OCI-LY3 (cell line): ENCODE results near the gene SRCIN1.

Experiments
- H2AFZ ChIP-seq: fragments of 200-600, 300-600 bp; shearing (Covaris generic); 2 replicates; pipeline ENCODE4 v1.6.0; 2014; ENCODE audit warnings: antibody characterized with exemption, low read depth, low read length
- H3K27ac ChIP-seq: fragments of 200-600, 300-600 bp; sonication (generic); 2 replicates; pipeline ENCODE4 v1.5.1; 2014; ENCODE audit warnings: mild to moderate bottlenecking, low read length, moderate library complexity, mixed read lengths
- H3K27me3 ChIP-seq: fragments of 200-600, 300-600 bp; sonication (generic); 2 replicates; pipeline ENCODE4 v1.6.1; 2014; ENCODE audit warnings: low read depth, low read length, mixed read lengths
- H3K36me3 ChIP-seq: fragments of 200-600, 300-600 bp; sonication (generic); replicated peaks from 2 replicates; pipeline ENCODE3; 2014; ENCODE audit warnings: low read depth, low read length, mixed read lengths
- H3K4me1 ChIP-seq: fragments of 300-600, 200-600 bp; sonication (generic); 2 replicates; pipeline ENCODE4 v1.6.1; 2014; ENCODE audit warnings: low read length, mixed read lengths
- H3K4me2 ChIP-seq: fragments of 200-600, 300-600 bp; sonication (generic); 2 replicates; pipeline ENCODE4 v1.6.1; 2014; ENCODE audit warnings: low read length, mixed read lengths
- H3K4me3 ChIP-seq: fragments of 300-600, 200-600 bp; sonication (generic); 2 replicates; pipeline ENCODE4 v1.5.1; 2014; ENCODE audit warnings: antibody characterized with exemption, mild to moderate bottlenecking, low read length, moderate library complexity
- H3K79me2 ChIP-seq: fragments of 300-600, 200-600 bp; shearing (Covaris generic); 2 replicates; pipeline ENCODE4 v1.6.1; 2014; ENCODE audit warnings: mild to moderate bottlenecking, low read length, mixed read lengths
- H3K9ac ChIP-seq: fragments of 300-600, 200-600 bp; shearing (Covaris generic); 2 replicates; pipeline ENCODE4 v1.6.0; 2014; ENCODE audit warnings: mild to moderate bottlenecking, low read length, moderate library complexity
- H3K9me3 ChIP-seq: fragments of 200-600, 300-600 bp; shearing (Covaris generic); 2 replicates; pipeline ENCODE4 v1.6.1; 2014; ENCODE audit warnings: low read length, mixed read lengths; ENCODE audit not compliant: insufficient read depth
- H4K20me1 ChIP-seq: fragments of 200-600, 300-600 bp; sonication (generic); 2 replicates; pipeline ENCODE4 v1.6.1; 2016; ENCODE audit warnings: low read length, mixed read lengths; ENCODE audit not compliant: insufficient read depth
- CTCF ChIP-seq: fragments of 200-600, 300-600 bp; sonication (generic); IDR thresholded peaks from 2 replicates; pipeline ENCODE4 v1.5.1; 2014; ENCODE audit warnings: antibody characterized with exemption, low read length, low read depth
- EZH2phosphoT487 ChIP-seq: fragments of 200-600 bp; shearing (Covaris generic); IDR thresholded peaks from 2 replicates; pipeline ENCODE4 v1.6.1; 2018; ENCODE audit warnings: antibody characterized with exemption, mixed run types, low read depth

The SRCIN1 gene

GRCh38 chr17:38621538-38621937 is 15.8 kb upstream of the SRCIN1 start:
- H3K9me3 ChIP-seq: no peaks in the 10 kb centered on the region
- no peak overlapping the region for H3K9ac ChIP-seq
- no peaks in the 10 kb centered on the region for H4K20me1 ChIP-seq
- H3K36me3 ChIP-seq: no peaks in the 10 kb centered on the region
- H3K79me2 ChIP-seq: no peaks in the 10 kb centered on the region
- H3K4me2 ChIP-seq: no peak overlapping the region
- TF ChIP-seq EZH2phosphoT487 (no peak), CTCF (no peak)
- H3K27ac ChIP-seq: no peak overlapping the region
- peaks cover 22% of the 10 kb centered on the region for H3K27me3 ChIP-seq
- no peak overlapping the region for H2AFZ ChIP-seq
- no peak overlapping the region for H3K4me3 ChIP-seq
- H3K4me1 ChIP-seq: peaks cover 3% of the 10 kb centered on the region

GRCh38 chr17:38620551-38621277 is 15.0 kb upstream of the SRCIN1 start:
- Histone ChIP-seq H3K36me3 (no peaks in the 10 kb centered on the region), H3K4me2 (no peak overlapping the region), H3K9me3 (no peaks in the 10 kb centered on the region), H3K9ac (no peak overlapping the region), H3K27me3 (peaks cover 17% of the 10 kb centered on the region), H3K4me3 (no peak overlapping the region), H3K79me2 (no peaks in the 10 kb centered on the region), H4K20me1 (no peaks in the 10 kb centered on the region), H3K27ac (no peak overlapping the region), H2AFZ (no peak overlapping the region), H3K4me1 (peaks cover 3% of the 10 kb centered on the region)
- no peak for TF ChIP-seq EZH2phosphoT487
- TF ChIP-seq CTCF: no peak

- H3K9ac ChIP-seq: no peak overlapping the region
- no peaks in the 10 kb centered on the region for H3K9me3 ChIP-seq
- H3K27ac ChIP-seq: no peak overlapping the region
- H3K27me3 ChIP-seq: peaks cover 12% of the 10 kb centered on the region
- no peaks in the 10 kb centered on the region for H4K20me1 ChIP-seq
- TF ChIP-seq EZH2phosphoT487: no peak
- TF ChIP-seq CTCF: no peak
- no peaks in the 10 kb centered on the region for H3K79me2 ChIP-seq
- no peak overlapping the region for H3K4me2 ChIP-seq
- no peaks in the 10 kb centered on the region for H3K36me3 ChIP-seq
- no peak overlapping the region for H2AFZ ChIP-seq
- no peak overlapping the region for H3K4me3 ChIP-seq
- H3K4me1 ChIP-seq: peaks cover 3% of the 10 kb centered on the region
Measured at GRCh38 chr17:38619937-38620550, 14.3 kb upstream of the SRCIN1 start.

GRCh38 chr17:38619451-38619795 is 13.7 kb upstream of the SRCIN1 start:
- no peak overlapping the region for H2AFZ ChIP-seq
- H3K9me3 ChIP-seq: no peaks in the 10 kb centered on the region

More at GRCh38 chr17:38619451-38619795, 13.7 kb upstream of the SRCIN1 start:
- H4K20me1 ChIP-seq: no peaks in the 10 kb centered on the region
- no peak overlapping the region for H3K4me2 ChIP-seq
- TF ChIP-seq CTCF (no peak), EZH2phosphoT487 (no peak)
- no peak overlapping the region for H3K9ac ChIP-seq
- H3K4me1 ChIP-seq: no peaks in the 10 kb centered on the region
- H3K27ac ChIP-seq: no peak overlapping the region
- no peaks in the 10 kb centered on the region for H3K79me2 ChIP-seq
- no peak overlapping the region for H3K4me3 ChIP-seq
- no peaks in the 10 kb centered on the region for H3K36me3 ChIP-seq
- peaks cover 13% of the 10 kb centered on the region for H3K27me3 ChIP-seq
